SK-N-SH (cell line): Measurements from ENCODE around the gene AKT3. TPM values are rescaled to one million over a fixed set of nuclear protein-coding genes. Genes with fewer than 3 reads are reported as not detected.
A peak's percentile ranks its signal among the peaks of the same experiment; 100 is the strongest.

Source experiments
- CTCF ChIA-PET: fragments of 300-600, 350-600 bp; formaldehyde crosslinking; extraction: SDS; loops from one replicate; lab custom pipeline; 2021; lab: Yijun Ruan, JAX
- POLR2A ChIA-PET: fragments of 350-600 bp; sonication (Branson Sonifier 250); formaldehyde crosslinking; extraction: SDS; loops from one replicate; lab custom pipeline; 2020; ENCODE audit warnings: antibody characterized with exemption, inconsistent platforms; lab: Yijun Ruan, JAX
- DNase-seq: peaks from one replicate; pipeline ENCODE4 v3.0.0; 2012
- H2AFZ ChIP-seq: fragments of 200-600 bp; sonication (generic); 2 replicates; pipeline ENCODE4 v1.8.1; 2016; ENCODE audit warnings: antibody characterized with exemption, mild to moderate bottlenecking, low read depth
- H3F3A ChIP-seq: fragments of 200-600 bp; sonication (generic); replicated peaks from 2 replicates; pipeline ENCODE3; 2016; ENCODE audit warnings: antibody characterized with exemption, mild to moderate bottlenecking; ENCODE audit not compliant: insufficient read depth
- H3K27ac ChIP-seq, 2 experiments: fragments of 200-500 bp in 1 of 2; fragments of 200-600 bp in 1 of 2; sonication (Bioruptor generic) in 1 of 2; sonication (generic), shearing (Covaris generic) in 1 of 2; 2 replicates each; pipeline versions ENCODE4 v1.5.1 to v1.6.1; 2014 to 2016; ENCODE audit warnings: low read depth in 2 of 2, inconsistent platforms in 1 of 2, low read length in 1 of 2, mild to moderate bottlenecking in 1 of 2, mixed read lengths in 1 of 2
- H3K27me3 ChIP-seq: fragments of 200-600 bp; sonication (generic), shearing (Covaris generic); 2 replicates; pipeline ENCODE4 v1.6.1; 2016; ENCODE audit warnings: mixed run types; ENCODE audit not compliant: insufficient read depth
- H3K36me3 ChIP-seq, 2 experiments: fragments of 200-500 bp in 1 of 2; fragments of 200-600 bp in 1 of 2; sonication (Bioruptor generic) in 1 of 2; sonication (generic) in 1 of 2; replicated peaks in 1 of 2; 2 replicates each; pipeline versions ENCODE3 to v1.5.1; 2014 to 2016; ENCODE audit warnings: low read length in 1 of 2, mild to moderate bottlenecking in 1 of 2; ENCODE audit not compliant: insufficient read depth in 2 of 2, control insufficient read depth in 1 of 2
- H3K4me1 ChIP-seq, 2 experiments: fragments of 200-500 bp in 1 of 2; fragments of 200-600 bp in 1 of 2; sonication (Bioruptor generic) in 1 of 2; sonication (generic), shearing (Covaris generic) in 1 of 2; 2 replicates each; pipeline versions ENCODE4 v1.5.1 to v1.6.1; 2014 to 2016; ENCODE audit warnings: low read depth in 1 of 2, low read length in 1 of 2, mixed run types in 1 of 2; ENCODE audit not compliant: insufficient read depth in 2 of 2, control insufficient read depth in 1 of 2
- H3K4me2 ChIP-seq: fragments of 200-600 bp; sonication (generic), shearing (Covaris generic); 2 replicates; pipeline ENCODE4 v1.6.1; 2017; ENCODE audit warnings: mixed run types
- H3K4me3 ChIP-seq, 2 experiments: fragments of 200-500 bp in 1 of 2; fragments of 200-600 bp in 1 of 2; sonication (Bioruptor generic) in 1 of 2; sonication (generic), shearing (Covaris generic) in 1 of 2; 2 replicates each; pipeline versions ENCODE4 v1.5.1 to v1.8.1; 2014 to 2016; ENCODE audit warnings: low read depth in 2 of 2, inconsistent platforms in 1 of 2, low read length in 1 of 2, mild to moderate bottlenecking in 1 of 2, mixed read lengths in 1 of 2, moderate library complexity in 1 of 2
- H3K79me2 ChIP-seq: fragments of 200-600 bp; sonication (generic); 2 replicates; pipeline ENCODE4 v1.8.1; 2017; ENCODE audit warnings: mild to moderate bottlenecking; ENCODE audit not compliant: insufficient read depth
- H3K9ac ChIP-seq: fragments of 200-600 bp; sonication (generic); 2 replicates; pipeline ENCODE4 v1.6.1; 2017; ENCODE audit warnings: mixed run types
- H3K9me2 ChIP-seq: fragments of 200-600 bp; sonication (generic); 2 replicates; pipeline ENCODE4 v1.6.1; 2017; ENCODE audit warnings: mixed run types
- H3K9me3 ChIP-seq: fragments of 200-600 bp; sonication (generic); 2 replicates; pipeline ENCODE4 v1.6.1; 2017; ENCODE audit warnings: mixed run types, mild to moderate bottlenecking, moderate library complexity
- H4K20me1 ChIP-seq: fragments of 200-600 bp; sonication (generic); 2 replicates; pipeline ENCODE4 v1.6.1; 2017; ENCODE audit warnings: mild to moderate bottlenecking, mixed run types; ENCODE audit not compliant: insufficient read depth
- CTCF ChIP-seq: fragments of 200-600 bp; sonication (generic); IDR thresholded peaks from 2 replicates; pipeline ENCODE4 v1.6.1; 2017; ENCODE audit warnings: antibody characterized with exemption, mild to moderate bottlenecking, moderate library complexity
- ELF1 ChIP-seq: IDR thresholded peaks from 2 replicates; pipeline ENCODE4 v1.4.0; 2012
- EP300 ChIP-seq, 2 experiments: IDR thresholded peaks; 2 replicates each; pipeline versions ENCODE4 v1.4.0 to v1.6.1; 2012; ENCODE audit warnings: borderline replicate concordance in 1 of 2, low read depth in 1 of 2, low read length in 1 of 2
- EZH2phosphoT487 ChIP-seq: fragments of 200-600 bp; sonication (generic); IDR thresholded peaks from 2 replicates; pipeline ENCODE4 v1.6.1; 2017; ENCODE audit warnings: low read depth, mixed run types, mild to moderate bottlenecking, antibody characterized with exemption, moderate library complexity, borderline replicate concordance
- FOSL2 ChIP-seq: IDR thresholded peaks from 2 replicates; pipeline ENCODE4 v1.4.0; 2012; ENCODE audit warnings: low read depth, mild to moderate bottlenecking, moderate library complexity, borderline replicate concordance
- FOXM1 ChIP-seq: IDR thresholded peaks from 2 replicates; pipeline ENCODE4 v1.4.0; 2012; ENCODE audit warnings: low read depth, mild to moderate bottlenecking
- GABPA ChIP-seq: IDR thresholded peaks from 2 replicates; pipeline ENCODE4 v1.4.0; 2012; ENCODE audit warnings: low read depth, mild to moderate bottlenecking
- GATA2 ChIP-seq: sonication (generic); formaldehyde crosslinking; IDR thresholded peaks from 2 replicates; pipeline ENCODE4 v1.5.0; 2020; ENCODE audit warnings: mild to moderate bottlenecking, missing genetic modification reagents
- MXI1 ChIP-seq: IDR thresholded peaks from 2 replicates; pipeline ENCODE4 v1.6.1; 2012; ENCODE audit warnings: mild to moderate bottlenecking, low read depth, low read length, improper control_type of control experiment
- PBX3 ChIP-seq: IDR thresholded peaks from 2 replicates; pipeline ENCODE4; 2012
- POLR2AphosphoS5 ChIP-seq: IDR thresholded peaks from 2 replicates; pipeline ENCODE4 v1.6.1; 2012; ENCODE audit warnings: low read depth, low read length
- RXRA ChIP-seq: IDR thresholded peaks from 2 replicates; pipeline ENCODE4 v1.4.0; 2012; ENCODE audit warnings: low read depth, mild to moderate bottlenecking, borderline replicate concordance
- SMC3 ChIP-seq: IDR thresholded peaks from 2 replicates; pipeline ENCODE4 v1.6.1; 2012; ENCODE audit warnings: low read depth, low read length, improper control_type of control experiment
- TAF1 ChIP-seq: IDR thresholded peaks from 2 replicates; pipeline ENCODE4 v1.6.1; 2012; ENCODE audit warnings: low read depth, mild to moderate bottlenecking, low read length, moderate library complexity, borderline replicate concordance
- TCF12 ChIP-seq: IDR thresholded peaks from 2 replicates; pipeline ENCODE4 v1.4.0; 2012
- USF2 ChIP-seq: fragments of 150-350 bp; IDR thresholded peaks from 2 replicates; pipeline ENCODE4 v1.6.1; 2017; ENCODE audit warnings: antibody characterized with exemption, low read length, low read depth, borderline replicate concordance
- ZBTB33 ChIP-seq: IDR thresholded peaks from 2 replicates; pipeline ENCODE4 v1.4.0; 2012; ENCODE audit warnings: low read depth, borderline replicate concordance
- WGBS: methylation state at CpG from one replicate; pipeline ENCODE4 v1.1.6; 2017; ENCODE audit warnings: low lambda C conversion rate; 5-methylcytosine and 5-hydroxymethylcytosine counted together
- polyA plus RNA-seq, 3 experiments: library from polyadenylated mRNA; depleted of rRNA; stranded (reverse); fragments of >200 nt; gene quantifications; 2 replicates each; pipeline ENCODE4 v1.2.3, GENCODE V29; 2012
- TF ChIP-seq, protein P1 (sequence below): IDR thresholded peaks from 2 replicates; pipeline ENCODE4 v1.6.1; 2012; ENCODE audit warnings: mild to moderate bottlenecking, low read depth, low read length, moderate library complexity

The AKT3 gene
- polyA plus RNA-seq, 1 of the 3 experiments (the other 2 are of a cell fraction): 12.7 TPM

DNA sequence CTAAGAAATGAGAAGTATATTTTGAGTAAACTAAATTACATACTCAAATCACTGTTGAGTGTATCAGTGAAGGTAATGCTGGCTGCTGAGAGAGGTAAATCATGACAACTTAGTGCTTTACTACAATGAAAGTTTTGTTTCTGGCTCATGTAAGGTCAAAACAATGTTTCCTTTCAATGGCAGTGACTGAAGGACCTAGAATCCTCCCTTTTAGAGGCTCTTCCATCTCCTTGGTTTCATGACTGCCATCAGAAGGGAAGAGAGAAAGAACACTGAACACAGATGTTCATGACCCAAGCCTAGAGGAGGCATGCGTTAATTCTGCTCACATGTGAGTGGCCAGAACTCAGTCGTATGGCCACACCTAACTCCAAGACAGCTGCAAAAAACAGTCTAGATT, 130.6 kb downstream of the AKT3 start:
- Histone ChIP-seq H4K20me1 (no peaks in the 10 kb centered on the region), H3F3A (peaks cover 38% of the 10 kb centered on the region), H3K4me1 (peaks cover 0 to 24% of the 10 kb centered on the region in 2 experiments; a peak in 2 of 4 replicates), H3K79me2 (peaks cover 87% of the 10 kb centered on the region), H2AFZ (no peak overlapping the region), H3K9ac (peak overlapping the region; percentile 7; the same call in 1 of the 2 replicates), H3K9me2 (no peaks in the 10 kb centered on the region), H3K4me3 (no peak overlapping the region), H3K27me3 (no peaks in the 10 kb centered on the region), H3K27ac (peak overlapping the region; percentile 63 to 79), H3K4me2 (peak overlapping the region; percentile 12), H3K36me3 (no peaks in the 10 kb centered on the region), H3K9me3 (no peaks in the 10 kb centered on the region)
- ChIA-PET CTCF (interaction anchor here (0.6 kb wide), 1 partner anchor 602 kb away, joined by 3 read pairs; no protein-coding TSS in a partner anchor), POLR2A (no interaction called here)
- no peak for TF ChIP-seq ELF1
- DNase-seq: no peak
- 72% methylated on average over 2 of the region's 2 CpGs for WGBS

GRCh38 chr1:243718893-243719292, 131.2 kb downstream of the AKT3 start:
- Histone ChIP-seq H3K4me3 (no peak overlapping the region), H4K20me1 (no peaks in the 10 kb centered on the region), H3F3A (peaks cover 38% of the 10 kb centered on the region), H3K36me3 (no peaks in the 10 kb centered on the region), H3K9me2 (no peaks in the 10 kb centered on the region), H3K9me3 (no peaks in the 10 kb centered on the region), H3K4me1 (peaks cover 5 to 30% of the 10 kb centered on the region in 2 experiments; a peak in 3 of 4 replicates), H3K27me3 (no peaks in the 10 kb centered on the region), H3K9ac (peak overlapping the region; percentile 7; the same call in 1 of the 2 replicates), H3K4me2 (peak overlapping the region; percentile 12), H3K27ac (peak overlapping the region; percentile 63 to 79; a peak in 3 of 4 replicates), H2AFZ (no peak overlapping the region), H3K79me2 (peaks cover 87% of the 10 kb centered on the region)
- DNase-seq: no peak
- CTCF ChIA-PET: interaction anchor here (3.1 kb wide), 1 partner anchor 30 kb away, joined by 9 read pairs; no protein-coding TSS in a partner anchor
- POLR2A ChIA-PET: no interaction called here
- WGBS: 17% methylated on average over 1 of the region's 1 CpG
- TF ChIP-seq, protein P1, sequence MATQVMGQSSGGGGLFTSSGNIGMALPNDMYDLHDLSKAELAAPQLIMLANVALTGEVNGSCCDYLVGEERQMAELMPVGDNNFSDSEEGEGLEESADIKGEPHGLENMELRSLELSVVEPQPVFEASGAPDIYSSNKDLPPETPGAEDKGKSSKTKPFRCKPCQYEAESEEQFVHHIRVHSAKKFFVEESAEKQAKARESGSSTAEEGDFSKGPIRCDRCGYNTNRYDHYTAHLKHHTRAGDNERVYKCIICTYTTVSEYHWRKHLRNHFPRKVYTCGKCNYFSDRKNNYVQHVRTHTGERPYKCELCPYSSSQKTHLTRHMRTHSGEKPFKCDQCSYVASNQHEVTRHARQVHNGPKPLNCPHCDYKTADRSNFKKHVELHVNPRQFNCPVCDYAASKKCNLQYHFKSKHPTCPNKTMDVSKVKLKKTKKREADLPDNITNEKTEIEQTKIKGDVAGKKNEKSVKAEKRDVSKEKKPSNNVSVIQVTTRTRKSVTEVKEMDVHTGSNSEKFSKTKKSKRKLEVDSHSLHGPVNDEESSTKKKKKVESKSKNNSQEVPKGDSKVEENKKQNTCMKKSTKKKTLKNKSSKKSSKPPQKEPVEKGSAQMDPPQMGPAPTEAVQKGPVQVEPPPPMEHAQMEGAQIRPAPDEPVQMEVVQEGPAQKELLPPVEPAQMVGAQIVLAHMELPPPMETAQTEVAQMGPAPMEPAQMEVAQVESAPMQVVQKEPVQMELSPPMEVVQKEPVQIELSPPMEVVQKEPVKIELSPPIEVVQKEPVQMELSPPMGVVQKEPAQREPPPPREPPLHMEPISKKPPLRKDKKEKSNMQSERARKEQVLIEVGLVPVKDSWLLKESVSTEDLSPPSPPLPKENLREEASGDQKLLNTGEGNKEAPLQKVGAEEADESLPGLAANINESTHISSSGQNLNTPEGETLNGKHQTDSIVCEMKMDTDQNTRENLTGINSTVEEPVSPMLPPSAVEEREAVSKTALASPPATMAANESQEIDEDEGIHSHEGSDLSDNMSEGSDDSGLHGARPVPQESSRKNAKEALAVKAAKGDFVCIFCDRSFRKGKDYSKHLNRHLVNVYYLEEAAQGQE: no peak
- TF ChIP-seq GATA2 (CRISPR knock-in tag) (no peak), TCF12 (peak; percentile 78), GABPA (no peak), USF2 (no peak), ZBTB33 (no peak), PBX3 (peak; percentile 79), CTCF (no peak), EZH2phosphoT487 (no peak), SMC3 (no peak), EP300 (IDR thresholded peaks at IDR 0.05; ENCODE audit: borderline replicate concordance in 1 of 2, low read depth in 1 of 2, low read length in 1 of 2) (peak in 1 of 2 experiments; percentile 83; a peak in 1 of 4 replicates), POLR2AphosphoS5 (peak; percentile 54; the same call in 1 of the 2 replicates), FOXM1 (no peak), TAF1 (no peak), FOSL2 (peak; percentile 87), RXRA (no peak), MXI1 (no peak)
